GM12878 (cell line): ENCODE measurements around the gene CIB2. TPM values are rescaled to one million over a fixed set of nuclear protein-coding genes. Genes with fewer than 3 reads are reported as not detected.

ENCODE experiments used
- DPF2 ChIP-seq: fragments of 450-650 bp; IDR thresholded peaks from 2 replicates; pipeline ENCODE4 v1.6.1; 2017; ENCODE audit warnings: mild to moderate bottlenecking
- MYC ChIP-seq: IDR thresholded peaks from 2 replicates; pipeline ENCODE4 v1.6.1; 2011; ENCODE audit warnings: mild to moderate bottlenecking, low read length, moderate library complexity, inconsistent platforms; ENCODE audit not compliant: insufficient read depth, insufficient replicate concordance, insufficient read length, severe bottlenecking
- NFYB ChIP-seq: IDR thresholded peaks from 2 replicates; pipeline ENCODE4 v1.6.1; 2011; ENCODE audit warnings: low read depth, mild to moderate bottlenecking, low read length, improper control_type of control experiment, moderate library complexity; ENCODE audit not compliant: insufficient read depth
- SIN3A ChIP-seq: IDR thresholded peaks from 2 replicates; pipeline ENCODE4 v1.6.1; 2012; ENCODE audit warnings: low read depth, low read length, improper control_type of control experiment
- ZNF207 ChIP-seq: fragments of 450-650 bp; IDR thresholded peaks from 2 replicates; pipeline ENCODE4 v1.6.1; 2014; ENCODE audit warnings: antibody characterized with exemption, mild to moderate bottlenecking, borderline replicate concordance
- ZNF687 ChIP-seq: fragments of 450-650 bp; IDR thresholded peaks from 2 replicates; pipeline ENCODE4 v1.6.1; 2017; ENCODE audit warnings: mild to moderate bottlenecking, moderate library complexity
- polyA plus RNA-seq, 11 experiments: library from polyadenylated mRNA; depleted of rRNA in 4 of 11; unstranded in 6 of 11; stranded (reverse) in 5 of 11; fragments of >200 nt; fragmentation: Nextera tagmentation in 4 of 11; fragmentation: Illumina TruSeq in 1 of 11; extraction: Ambion mirVana in 4 of 11; extraction: Trizol in 1 of 11; gene quantifications; 1 replicate in 1 of 11; 2 replicates in 10 of 11; pipeline versions ENCODE4 v1.2.1 to v1.2.3, GENCODE V29; 2011 to 2016; ENCODE audit warnings: inconsistent platforms in 2 of 11, missing spikeins in 2 of 11, low read depth in 1 of 11
- total RNA-seq, 4 experiments: library from RNA; depleted of rRNA in 3 of 4; stranded (reverse); fragments of >200 nt in 3 of 4; fragmentation: Illumina TruSeq in 1 of 4; extraction: Trizol in 1 of 4; gene quantifications; 2 replicates each; pipeline versions ENCODE4 v1.2.1 to v1.2.3, GENCODE V29; 2013 to 2021
- TF ChIP-seq, protein P1 (sequence below), 3 experiments: IDR thresholded peaks in 2 of 3; conservative IDR thresholded peaks in 1 of 3; 2 replicates each; pipeline ENCODE4 v1.5.1; 2011; ENCODE audit warnings: low read depth in 3 of 3, low read length in 3 of 3, mild to moderate bottlenecking in 3 of 3, control low read depth in 2 of 3, moderate library complexity in 2 of 3, inconsistent platforms in 1 of 3, mixed read lengths in 1 of 3; ENCODE audit not compliant: control insufficient read depth in 2 of 3, insufficient read depth in 1 of 3; ENCODE audit errors: extremely low read depth in 1 of 3
- TF ChIP-seq, protein P2 (sequence below): fragments of 450-650 bp; IDR thresholded peaks from 2 replicates; pipeline ENCODE4 v1.6.1; 2017; ENCODE audit warnings: low read depth, mild to moderate bottlenecking, moderate library complexity

The CIB2 gene
- total and polyA plus RNA-seq, 10 of the 15 experiments (the other 5 are each of a cell fraction or from before 2014, with no cell fraction given): 0.56 to 12.1 (median 7.1) TPM

GRCh38 chr15:78056714-78057269, 74.5 kb downstream of the CIB2 start (continued):
- TF ChIP-seq ZNF687: peak; percentile 44; the same call in 1 of the 2 replicates
- TF ChIP-seq, protein P1, sequence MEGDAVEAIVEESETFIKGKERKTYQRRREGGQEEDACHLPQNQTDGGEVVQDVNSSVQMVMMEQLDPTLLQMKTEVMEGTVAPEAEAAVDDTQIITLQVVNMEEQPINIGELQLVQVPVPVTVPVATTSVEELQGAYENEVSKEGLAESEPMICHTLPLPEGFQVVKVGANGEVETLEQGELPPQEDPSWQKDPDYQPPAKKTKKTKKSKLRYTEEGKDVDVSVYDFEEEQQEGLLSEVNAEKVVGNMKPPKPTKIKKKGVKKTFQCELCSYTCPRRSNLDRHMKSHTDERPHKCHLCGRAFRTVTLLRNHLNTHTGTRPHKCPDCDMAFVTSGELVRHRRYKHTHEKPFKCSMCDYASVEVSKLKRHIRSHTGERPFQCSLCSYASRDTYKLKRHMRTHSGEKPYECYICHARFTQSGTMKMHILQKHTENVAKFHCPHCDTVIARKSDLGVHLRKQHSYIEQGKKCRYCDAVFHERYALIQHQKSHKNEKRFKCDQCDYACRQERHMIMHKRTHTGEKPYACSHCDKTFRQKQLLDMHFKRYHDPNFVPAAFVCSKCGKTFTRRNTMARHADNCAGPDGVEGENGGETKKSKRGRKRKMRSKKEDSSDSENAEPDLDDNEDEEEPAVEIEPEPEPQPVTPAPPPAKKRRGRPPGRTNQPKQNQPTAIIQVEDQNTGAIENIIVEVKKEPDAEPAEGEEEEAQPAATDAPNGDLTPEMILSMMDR (IDR thresholded peaks at IDR 0.05 in 2 of 3, conservative IDR thresholded peaks at IDR 0.05 in 1 of 3; ENCODE audit: control insufficient read depth in 2 of 3, extremely low read depth in 1 of 3, insufficient read depth in 1 of 3, low read depth in 3 of 3, low read length in 3 of 3): no peak
- TF ChIP-seq DPF2: peak; percentile 12; the same call in 1 of the 2 replicates
- no peak for TF ChIP-seq ZNF207
- TF ChIP-seq SIN3A: no peak
- no peak for TF ChIP-seq MYC
- no peak for TF ChIP-seq NFYB
- TF ChIP-seq, protein P2, sequence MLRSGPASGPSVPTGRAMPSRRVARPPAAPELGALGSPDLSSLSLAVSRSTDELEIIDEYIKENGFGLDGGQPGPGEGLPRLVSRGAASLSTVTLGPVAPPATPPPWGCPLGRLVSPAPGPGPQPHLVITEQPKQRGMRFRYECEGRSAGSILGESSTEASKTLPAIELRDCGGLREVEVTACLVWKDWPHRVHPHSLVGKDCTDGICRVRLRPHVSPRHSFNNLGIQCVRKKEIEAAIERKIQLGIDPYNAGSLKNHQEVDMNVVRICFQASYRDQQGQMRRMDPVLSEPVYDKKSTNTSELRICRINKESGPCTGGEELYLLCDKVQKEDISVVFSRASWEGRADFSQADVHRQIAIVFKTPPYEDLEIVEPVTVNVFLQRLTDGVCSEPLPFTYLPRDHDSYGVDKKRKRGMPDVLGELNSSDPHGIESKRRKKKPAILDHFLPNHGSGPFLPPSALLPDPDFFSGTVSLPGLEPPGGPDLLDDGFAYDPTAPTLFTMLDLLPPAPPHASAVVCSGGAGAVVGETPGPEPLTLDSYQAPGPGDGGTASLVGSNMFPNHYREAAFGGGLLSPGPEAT: no peak
- TF ChIP-seq, all 136 proteins: peak for 8
